Memory B cell (primary cell): ENCODE measurements around the gene POLR2L.
A peak's percentile ranks its signal among the peaks of the same experiment; 100 is the strongest.

ENCODE experiments used
- ATAC-seq: fragments of 150-1000 bp; cut with Tn5 transposase; 2 replicates; pipeline ENCODE4 v1.10.0; 2021; ENCODE audit warnings: low read depth, mild to moderate bottlenecking, moderate library complexity
- DNase-seq, 2 donors: peaks; one replicate each; pipeline ENCODE4 v3.0.0; 2022; ENCODE audit warnings: low spot score in 2 of 2
- H3K27ac Mint-ChIP-seq: one replicate; pipeline ENCODE4 v1.8.0; 2022; ENCODE audit warnings: mild to moderate bottlenecking, moderate library complexity, mixed read lengths
- H3K27me3 Mint-ChIP-seq: one replicate; pipeline ENCODE4 v1.8.0; 2022; ENCODE audit warnings: mixed read lengths
- H3K36me3 Mint-ChIP-seq: one replicate; pipeline ENCODE4 v1.8.0; 2022; ENCODE audit warnings: mild to moderate bottlenecking, mixed read lengths
- H3K4me1 Mint-ChIP-seq: one replicate; pipeline ENCODE4 v1.8.0; 2022; ENCODE audit warnings: mixed read lengths
- H3K4me3 Mint-ChIP-seq: one replicate; pipeline ENCODE4 v1.8.0; 2022; ENCODE audit warnings: mild to moderate bottlenecking, moderate library complexity, mixed read lengths
- H3K9me3 Mint-ChIP-seq: one replicate; pipeline ENCODE4 v1.8.0; 2022; ENCODE audit warnings: mixed read lengths

POLR2L gene

GRCh38 chr11:825366-826226 is 16.7 kb downstream of the POLR2L start:
- H3K9me3 Mint-ChIP-seq: no peaks in the 10 kb centered on the region
- ATAC-seq: no peak
- no peak for DNase-seq
- no peaks in the 10 kb centered on the region for H3K27me3 Mint-ChIP-seq
- H3K36me3 Mint-ChIP-seq: peaks cover 6% of the 10 kb centered on the region
- no peak overlapping the region for H3K4me3 Mint-ChIP-seq
- no peak overlapping the region for H3K27ac Mint-ChIP-seq
- peaks cover 28% of the 10 kb centered on the region for H3K4me1 Mint-ChIP-seq

- DNase-seq: no peak
- ATAC-seq: no peak
- Mint-ChIP-seq H3K27ac (no peak overlapping the region), H3K9me3 (no peaks in the 10 kb centered on the region), H3K4me3 (no peak overlapping the region), H3K27me3 (no peaks in the 10 kb centered on the region), H3K4me1 (peaks cover 28% of the 10 kb centered on the region), H3K36me3 (peaks cover 6% of the 10 kb centered on the region)
These were observed 17.4 kb downstream of the POLR2L start for GRCh38 chr11:824942-825341.

GRCh38 chr11:824292-824880 is 17.9 kb downstream of the POLR2L start:
- DNase-seq: no peak
- Mint-ChIP-seq H3K9me3 (no peaks in the 10 kb centered on the region), H3K4me1 (peaks cover 26% of the 10 kb centered on the region), H3K4me3 (no peak overlapping the region), H3K36me3 (peaks cover 6% of the 10 kb centered on the region), H3K27me3 (no peaks in the 10 kb centered on the region), H3K27ac (no peak overlapping the region)
- ATAC-seq: no peak

- no peak for ATAC-seq
- Mint-ChIP-seq H3K4me3 (no peak overlapping the region), H3K27ac (no peak overlapping the region), H3K27me3 (no peaks in the 10 kb centered on the region), H3K9me3 (no peaks in the 10 kb centered on the region), H3K36me3 (peaks cover 6% of the 10 kb centered on the region), H3K4me1 (peaks cover 19% of the 10 kb centered on the region)
- DNase-seq: no peak
These were observed 18.7 kb downstream of the POLR2L start for GRCh38 chr11:823441-824291.

GRCh38 chr11:821512-822371 is 20.6 kb downstream of the POLR2L start:
- peaks cover 9% of the 10 kb centered on the region for H3K4me1 Mint-ChIP-seq
- DNase-seq (no peak), ATAC-seq (no peak)
- H3K27ac Mint-ChIP-seq: no peak overlapping the region
- H3K27me3 Mint-ChIP-seq: no peaks in the 10 kb centered on the region
- no peak overlapping the region for H3K4me3 Mint-ChIP-seq
- H3K9me3 Mint-ChIP-seq: no peaks in the 10 kb centered on the region
- H3K36me3 Mint-ChIP-seq: peaks cover 6% of the 10 kb centered on the region

GRCh38 chr11:820655-821511 is 21.4 kb downstream of the POLR2L start:
- ATAC-seq (no peak), DNase-seq (no peak)
- peaks cover 6% of the 10 kb centered on the region for H3K36me3 Mint-ChIP-seq
- H3K9me3 Mint-ChIP-seq: no peaks in the 10 kb centered on the region
- H3K27me3 Mint-ChIP-seq: no peaks in the 10 kb centered on the region
- H3K4me3 Mint-ChIP-seq: peak overlapping the region; percentile 88
- H3K4me1 Mint-ChIP-seq: peaks cover 9% of the 10 kb centered on the region
- H3K27ac Mint-ChIP-seq: no peak overlapping the region

- peak; percentile 88 to 95 for DNase-seq
- Mint-ChIP-seq H3K4me3 (peak overlapping the region; percentile 88), H3K27ac (peak overlapping the region; percentile 90), H3K27me3 (no peaks in the 10 kb centered on the region), H3K9me3 (no peaks in the 10 kb centered on the region), H3K36me3 (peaks cover 5% of the 10 kb centered on the region), H3K4me1 (peaks cover 9% of the 10 kb centered on the region)
- ATAC-seq: peak; percentile 79
These were observed 22.2 kb downstream of the POLR2L start for GRCh38 chr11:819943-820649.

GRCh38 chr11:819129-819931 is 23.0 kb downstream of the POLR2L start:
- Mint-ChIP-seq H3K27me3 (no peaks in the 10 kb centered on the region), H3K4me3 (peak overlapping the region; percentile 88), H3K36me3 (no peaks in the 10 kb centered on the region), H3K9me3 (no peaks in the 10 kb centered on the region), H3K27ac (peak overlapping the region; percentile 90), H3K4me1 (peaks cover 9% of the 10 kb centered on the region)
- DNase-seq (peak; percentile 92 to 93), ATAC-seq (peak; percentile 72)

- ATAC-seq: no peak
- peaks cover 12% of the 10 kb centered on the region for H3K4me1 Mint-ChIP-seq
- DNase-seq: no peak
- peaks cover 3% of the 10 kb centered on the region for H3K36me3 Mint-ChIP-seq
- H3K27me3 Mint-ChIP-seq: no peaks in the 10 kb centered on the region
- H3K4me3 Mint-ChIP-seq: peak within 1 kb of the TSS; percentile 88
- H3K27ac Mint-ChIP-seq: peak within 1 kb of the TSS; percentile 90
- no peaks in the 10 kb centered on the region for H3K9me3 Mint-ChIP-seq
These were observed 23.8 kb downstream of the POLR2L start, which contains the start of gene PNPLA2 for GRCh38 chr11:818396-819128. PNPLA2 (plus strand) TSS chr11:818914; CDS start chr11:819719, 805 bp downstream.

- ATAC-seq (no peak), DNase-seq (no peak)
- Mint-ChIP-seq H3K36me3 (peaks cover 8% of the 10 kb centered on the region), H3K27me3 (no peaks in the 10 kb centered on the region), H3K27ac (no peak overlapping the region), H3K9me3 (no peaks in the 10 kb centered on the region), H3K4me3 (no peak overlapping the region), H3K4me1 (peaks cover 16% of the 10 kb centered on the region)
These were observed 25.9 kb downstream of the POLR2L start for GRCh38 chr11:816433-816779.

GRCh38 chr11:815675-816432 is 26.5 kb downstream of the POLR2L start:
- Mint-ChIP-seq H3K36me3 (peaks cover 8% of the 10 kb centered on the region), H3K4me3 (no peak overlapping the region), H3K9me3 (no peaks in the 10 kb centered on the region), H3K4me1 (peaks cover 12% of the 10 kb centered on the region), H3K27ac (no peak overlapping the region), H3K27me3 (no peaks in the 10 kb centered on the region)
- ATAC-seq (no peak), DNase-seq (no peak)
